Vagina (tissue), 2 donors: ENCODE data around the gene SMTN.

Experiments used
- POLR2A ChIP-seq, 2 donors: fragments of 450-650 bp; IDR thresholded peaks; one replicate each; pipeline ENCODE4 v1.6.1; 2017; ENCODE audit warnings: antibody characterized with exemption in 2 of 2, mild to moderate bottlenecking in 2 of 2, moderate library complexity in 2 of 2
- POLR2AphosphoS5 ChIP-seq, 2 donors: sonication (generic); formaldehyde crosslinking; IDR thresholded peaks; one replicate each; pipeline ENCODE4 v1.9.0; 2017; ENCODE audit warnings: antibody characterized with exemption in 2 of 2, mild to moderate bottlenecking in 2 of 2, low read depth in 1 of 2; ENCODE audit not compliant: insufficient read depth in 1 of 2
- TF ChIP-seq, protein P1 (sequence below), 3 experiments: fragments of 450-650 bp in 2 of 3; fragments of 200-600 bp in 1 of 3; sonication (generic) in 1 of 3; IDR thresholded peaks; one replicate each; pipeline ENCODE4 v1.5.1; 2017 to 2019; ENCODE audit warnings: antibody characterized with exemption in 3 of 3, mild to moderate bottlenecking in 2 of 3, moderate library complexity in 2 of 3

DNA sequence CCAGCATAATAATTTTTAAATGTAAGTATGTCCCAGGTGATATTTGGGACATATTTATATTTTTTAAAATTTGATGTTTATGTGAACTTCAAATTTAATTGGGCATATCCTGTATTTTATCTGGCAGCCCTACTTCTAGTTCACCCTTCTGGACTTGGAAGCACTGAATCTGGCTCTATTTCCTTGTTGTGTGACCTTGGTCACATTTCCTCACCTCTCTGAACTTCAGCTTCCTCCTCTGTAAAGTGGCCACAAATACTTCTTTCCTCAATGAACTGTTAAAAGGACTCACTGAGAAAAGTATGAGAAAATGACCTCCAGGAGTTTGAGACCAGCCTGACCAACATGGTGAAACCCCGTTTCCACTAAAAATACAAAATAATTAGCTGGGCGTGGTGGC, 70.8 kb downstream of the SMTN start:
- TF ChIP-seq POLR2A (IDR thresholded peaks at IDR 0.05) (no peak), POLR2AphosphoS5 (IDR thresholded peaks at IDR 0.05; ENCODE audit: insufficient read depth in 1 of 2, low read depth in 1 of 2) (no peak)
- TF ChIP-seq, protein P1, sequence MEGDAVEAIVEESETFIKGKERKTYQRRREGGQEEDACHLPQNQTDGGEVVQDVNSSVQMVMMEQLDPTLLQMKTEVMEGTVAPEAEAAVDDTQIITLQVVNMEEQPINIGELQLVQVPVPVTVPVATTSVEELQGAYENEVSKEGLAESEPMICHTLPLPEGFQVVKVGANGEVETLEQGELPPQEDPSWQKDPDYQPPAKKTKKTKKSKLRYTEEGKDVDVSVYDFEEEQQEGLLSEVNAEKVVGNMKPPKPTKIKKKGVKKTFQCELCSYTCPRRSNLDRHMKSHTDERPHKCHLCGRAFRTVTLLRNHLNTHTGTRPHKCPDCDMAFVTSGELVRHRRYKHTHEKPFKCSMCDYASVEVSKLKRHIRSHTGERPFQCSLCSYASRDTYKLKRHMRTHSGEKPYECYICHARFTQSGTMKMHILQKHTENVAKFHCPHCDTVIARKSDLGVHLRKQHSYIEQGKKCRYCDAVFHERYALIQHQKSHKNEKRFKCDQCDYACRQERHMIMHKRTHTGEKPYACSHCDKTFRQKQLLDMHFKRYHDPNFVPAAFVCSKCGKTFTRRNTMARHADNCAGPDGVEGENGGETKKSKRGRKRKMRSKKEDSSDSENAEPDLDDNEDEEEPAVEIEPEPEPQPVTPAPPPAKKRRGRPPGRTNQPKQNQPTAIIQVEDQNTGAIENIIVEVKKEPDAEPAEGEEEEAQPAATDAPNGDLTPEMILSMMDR (IDR thresholded peaks at IDR 0.05): no peak
